DMS53 (cell line): Measurements from ENCODE around the gene PEX11A.
A peak's percentile ranks its signal among the peaks of the same experiment; 100 is the strongest.

Source experiments
- DNase-seq: peaks from one replicate; lab custom pipeline; 2025; lab: John Stamatoyannopoulos, UW

Gene PEX11A

GRCh38 chr15:89654847-89655805 lies 35.4 kb downstream of the PEX11A start, which contains the start of gene KIF7:
Gene KIF7, minus strand, starts transcription at chr15:89655467. Its CDS starts 2,537 bp downstream, at chr15:89652930.
- DNase-seq = peak; percentile 46

- DNase-seq = no peak
Measured at GRCh38 chr15:89654301-89654761, 36.2 kb downstream of the PEX11A start.

GRCh38 chr15:89653578-89653977 lies 37.0 kb downstream of the PEX11A start:
- no peak for DNase-seq

GRCh38 chr15:89652666-89653065 lies 37.9 kb downstream of the PEX11A start:
- no peak for DNase-seq

GRCh38 chr15:89652131-89652530 lies 38.4 kb downstream of the PEX11A start:
- no peak for DNase-seq

- no peak for DNase-seq
Measured at GRCh38 chr15:89649716-89650115, 40.8 kb downstream of the PEX11A start.

- no peak for DNase-seq
Measured at GRCh38 chr15:89649013-89649625, 41.4 kb downstream of the PEX11A start.

- DNase-seq = no peak
Measured at GRCh38 chr15:89648106-89649012, 42.2 kb downstream of the PEX11A start.

GRCh38 chr15:89647191-89647851 lies 43.2 kb downstream of the PEX11A start:
- DNase-seq = peak; percentile 74

- no peak for DNase-seq
Measured at GRCh38 chr15:89646416-89647141, 44.0 kb downstream of the PEX11A start.

- no peak for DNase-seq
Measured at GRCh38 chr15:89645680-89646079, 44.9 kb downstream of the PEX11A start.

GRCh38 chr15:89642106-89642505 lies 48.4 kb downstream of the PEX11A start:
- peak; percentile 29 for DNase-seq

GRCh38 chr15:89641053-89641452 lies 49.5 kb downstream of the PEX11A start:
- no peak for DNase-seq

GRCh38 chr15:89640245-89640644 lies 50.3 kb downstream of the PEX11A start:
- DNase-seq = no peak

- no peak for DNase-seq
Measured at GRCh38 chr15:89633585-89633984, 57.0 kb downstream of the PEX11A start.

- no peak for DNase-seq
Measured at GRCh38 chr15:89632563-89633430, 57.8 kb downstream of the PEX11A start.

GRCh38 chr15:89631902-89632264 lies 58.7 kb downstream of the PEX11A start:
- no peak for DNase-seq
